K562 (cell line): ENCODE results near the gene CCNQ. TPM values are rescaled to one million over a fixed set of nuclear protein-coding genes. Genes with fewer than 3 reads are reported as not detected.
A peak's percentile ranks its signal among the peaks of the same experiment; 100 is the strongest.

ENCODE experiments used
- ATAC-seq: fragments of 200-7000 bp; cut with Tn5 transposase; 3 replicates; pipeline ENCODE4 v1.9.1; 2020; ENCODE audit warnings: moderate library complexity
- BruUV-seq: library from RNA; stranded (reverse); fragments of 400-500 nt; replicated peaks from 2 replicates; lab custom pipeline; 2021; lab: Mats Ljungman, UMichigan
- CTCF ChIA-PET: fragments of 300-600 bp; formaldehyde crosslinking; extraction: SDS; loops from one replicate; lab custom pipeline; 2021; ENCODE audit warnings: low intra/inter-chr PET ratio; lab: Yijun Ruan, JAX
- POLR2A ChIA-PET: fragments of 300-600, 350-650 bp; sonication (Branson Sonifier 250); formaldehyde crosslinking; extraction: SDS; loops from one replicate; lab custom pipeline; 2021; ENCODE audit warnings: antibody characterized with exemption, inconsistent platforms; lab: Yijun Ruan, JAX
- DNase-seq, 4 experiments: peaks; one replicate each; pipeline versions ENCODE4 v3.0.0 to v3.0.0-alpha.2; 2011 to 2018; ENCODE audit warnings: low spot score in 3 of 4, mixed read lengths in 3 of 4; ENCODE audit errors: extremely low read depth in 1 of 4
- FAIRE-seq: peaks from 2 replicates; lab custom pipeline; 2011; peaks lifted over from hg19 to GRCh38; lab: Jason Lieb, UNC
- H2AFZ ChIP-seq: 2 replicates; pipeline ENCODE4 v1.6.0; 2011; ENCODE audit warnings: low read depth, low read length, control low read depth, inconsistent platforms
- H3K27ac ChIP-seq: fragments of 200-600 bp; 3 replicates; pipeline ENCODE4 v1.8.0; 2011; ENCODE audit warnings: low read depth, mild to moderate bottlenecking, control low read depth, inconsistent platforms, low read length, moderate library complexity, mixed read lengths; ENCODE audit errors: extremely low read depth
- H3K27me3 ChIP-seq, 2 experiments: fragments of 300-600 bp in 1 of 2; 2 replicates in 1 of 2; 3 replicates in 1 of 2; pipeline versions ENCODE4 v1.6.0 to v1.8.0; 2011; ENCODE audit warnings: inconsistent platforms in 2 of 2, low read length in 2 of 2, mild to moderate bottlenecking in 1 of 2, mixed read lengths in 1 of 2, moderate library complexity in 1 of 2; ENCODE audit not compliant: control insufficient read depth in 2 of 2, insufficient read depth in 2 of 2
- H3K36me3 ChIP-seq: fragments of 300-600 bp; 3 replicates; pipeline ENCODE4 v1.8.0; 2011; ENCODE audit warnings: mild to moderate bottlenecking, low read length, inconsistent platforms; ENCODE audit not compliant: control insufficient read depth, insufficient read depth
- H3K4me1 ChIP-seq, 2 experiments: fragments of 200-600 bp in 1 of 2; replicated peaks in 1 of 2; 2 replicates in 1 of 2; 3 replicates in 1 of 2; pipeline versions ENCODE4 v1.5.1 to v1.8.0; 2011; ENCODE audit warnings: inconsistent platforms in 2 of 2, low read length in 2 of 2, mild to moderate bottlenecking in 1 of 2, mixed read lengths in 1 of 2, moderate library complexity in 1 of 2; ENCODE audit not compliant: control insufficient read depth in 2 of 2, insufficient read depth in 2 of 2
- H3K4me2 ChIP-seq: 2 replicates; pipeline ENCODE4 v1.6.1; 2011; ENCODE audit warnings: low read length, control low read depth, inconsistent platforms, mixed read lengths; ENCODE audit not compliant: insufficient read depth
- H3K4me3 ChIP-seq: fragments of 200-600 bp; sonication (generic), shearing (Covaris generic); 2 replicates; pipeline ENCODE4 v1.5.1; 2016; ENCODE audit warnings: control low read depth, inconsistent platforms
- H3K79me2 ChIP-seq: fragments of 200-600 bp; 3 replicates; pipeline ENCODE4 v1.8.0; 2011; ENCODE audit warnings: low read length, inconsistent platforms; ENCODE audit not compliant: control insufficient read depth, insufficient read depth
- H3K9ac ChIP-seq, 2 experiments: 2 replicates each; pipeline versions ENCODE4 v1.6.0 to v1.6.1; 2011; ENCODE audit warnings: low read depth in 2 of 2, low read length in 2 of 2, control low read depth in 1 of 2, inconsistent platforms in 1 of 2, mild to moderate bottlenecking in 1 of 2, mixed read lengths in 1 of 2; ENCODE audit not compliant: insufficient read depth in 1 of 2
- H3K9me1 ChIP-seq: one replicate; pipeline ENCODE4 v1.6.0; 2011; ENCODE audit warnings: inconsistent platforms, mild to moderate bottlenecking, low read length, moderate library complexity; ENCODE audit not compliant: control insufficient read depth, insufficient read depth
- H3K9me3 ChIP-seq: replicated peaks from 2 replicates; pipeline ENCODE4 v1.5.1; 2011; ENCODE audit warnings: low read depth, low read length, inconsistent platforms; ENCODE audit not compliant: control insufficient read depth, insufficient read depth
- H4K20me1 ChIP-seq: replicated peaks from 2 replicates; pipeline ENCODE4 v1.6.1; 2011; ENCODE audit warnings: low read length, inconsistent platforms, mixed read lengths; ENCODE audit not compliant: control insufficient read depth, insufficient read depth
- BRD9 ChIP-seq: fragments of 450-650 bp; IDR thresholded peaks from 2 replicates; pipeline ENCODE4 v1.6.1; 2018; ENCODE audit warnings: low read depth; ENCODE audit not compliant: partially characterized antibody
- CTCF ChIP-seq, 3 experiments: IDR thresholded peaks in 2 of 3; conservative IDR thresholded peaks in 1 of 3; 2 replicates each; pipeline ENCODE4 v1.5.1; 2011 to 2012; ENCODE audit warnings: low read length in 3 of 3, mild to moderate bottlenecking in 3 of 3, control low read depth in 2 of 3, improper control_type of control experiment in 1 of 3, inconsistent platforms in 1 of 3, low read depth in 1 of 3, mixed read lengths in 1 of 3, moderate library complexity in 1 of 3; ENCODE audit not compliant: insufficient read depth in 2 of 3
- NR2C2 ChIP-seq, 2 experiments: fragments of 200-800 bp in 1 of 2; sonication (Bioruptor generic) in 1 of 2; sonication (generic) in 1 of 2; formaldehyde crosslinking in 1 of 2; IDR thresholded peaks; 2 replicates each; pipeline versions ENCODE4 v1.6.1 to v1.8.0; 2016 to 2022; ENCODE audit warnings: mild to moderate bottlenecking in 1 of 2, missing compliant biosample characterization in 1 of 2, missing genetic modification characterization in 1 of 2, missing genetic modification reagents in 1 of 2
- WGBS: fragments of 100-300 bp; shearing (Covaris generic); methylation state at CpG from one replicate; pipeline ENCODE4 v1.1.6; 2016; ENCODE audit warnings: low coverage, mixed read lengths; ENCODE audit not compliant: insufficient coverage; ENCODE audit errors: missing lambda C conversion rate; 5-methylcytosine and 5-hydroxymethylcytosine counted together
- in situ Hi-C: fragments of 300-500 bp; cut with MboI; formaldehyde crosslinking; loops from 4 replicates; pipeline ENCODE4 v1.15.0; 2018; ENCODE audit warnings: inconsistent platforms, mixed read lengths
- intact Hi-C: fragments of 100-400 bp; cut with micrococcal nuclease; formaldehyde crosslinking; loops from 2 replicates; pipeline ENCODE4 v1.14.2; 2022
- polyA plus RNA-seq, 8 experiments: library from polyadenylated mRNA; depleted of rRNA in 4 of 8; stranded (reverse) in 5 of 8; unstranded in 3 of 8; fragments of >200 nt; fragmentation: Nextera tagmentation in 2 of 8; fragmentation: Illumina TruSeq in 1 of 8; extraction: Ambion mirVana in 2 of 8; extraction: Trizol in 1 of 8; gene quantifications; 2 replicates each; pipeline versions ENCODE4 v1.2.1 to v1.2.3, GENCODE V29; 2011 to 2014; ENCODE audit warnings: inconsistent platforms in 1 of 8, missing spikeins in 1 of 8
- total RNA-seq, 7 experiments: library from RNA; depleted of rRNA in 6 of 7; stranded (reverse); fragments of >200 nt in 6 of 7; fragmentation: Illumina TruSeq in 2 of 7; extraction: Trizol in 2 of 7; gene quantifications; 2 replicates each; pipeline versions ENCODE4 v1.2.1 to v1.2.3, GENCODE V29; 2011 to 2021; ENCODE audit warnings: low replicate concordance in 1 of 7

CCNQ gene
- total and polyA plus RNA-seq, 9 of the 15 experiments (the other 6 are each of a cell fraction or from before 2014, with no cell fraction given), result 0.92 to 53.8 (median 25.3) TPM

- Histone ChIP-seq H3K9me1 (no peaks in the 10 kb centered on the region), H3K4me2 (no peak overlapping the region), H3K9ac (no peak overlapping the region), H3K79me2 (no peaks in the 10 kb centered on the region), H3K9me3 (no peaks in the 10 kb centered on the region), H4K20me1 (peaks cover 16% of the 10 kb centered on the region)
- peak; percentile 40 for FAIRE-seq
- CTCF ChIA-PET, result interaction anchor here (0.6 kb wide), 1 partner anchor 91 kb away, joined by 3 read pairs; no protein-coding TSS in a partner anchor
- peak; percentile 30 to 37 (median 36); a peak in 4 of 6 replicates for TF ChIP-seq CTCF (IDR thresholded peaks at IDR 0.05 in 2 of 3, conservative IDR thresholded peaks at IDR 0.05 in 1 of 3; ENCODE audit: insufficient read depth in 2 of 3, low read depth in 1 of 3, low read length in 3 of 3)
- TF ChIP-seq NR2C2 (CRISPR knock-in tag; IDR thresholded peaks at IDR 0.05), result no peak
- no peak for TF ChIP-seq NR2C2 (tag; IDR thresholded peaks at IDR 0.05)
- TF ChIP-seq BRD9, result no peak
- TF ChIP-seq, all 486 proteins: peak for 1
- Histone ChIP-seq H3K36me3 (no peaks in the 10 kb centered on the region), H3K27me3 (peaks cover 7 to 74% of the 10 kb centered on the region in 2 experiments; a peak in 4 of 5 replicates), H2AFZ (no peak overlapping the region), H3K4me3 (no peak overlapping the region), H3K27ac (no peak overlapping the region), H3K4me1 (peaks cover 0 to 4% of the 10 kb centered on the region in 2 experiments; a peak in 1 of 5 replicates)
- POLR2A ChIA-PET, result interaction anchor here (0.6 kb wide), 2 partner anchors 16 to 65 kb away, joined by 3 read pairs; no protein-coding TSS in a partner anchor
- intact Hi-C loops, result no loop called here
- 0% methylated on average over 4 of the region's 4 CpGs for WGBS
- in situ Hi-C loops, result no loop called here
- ATAC-seq (peak; percentile 76), DNase-seq (peak; percentile 20 to 40 (median 24))
- no TSS peak for BruUV-seq
Observed at GRCh38 chrX:153573984-153574383, 25.0 kb downstream of the CCNQ start.
